ENCODE data around the gene GPR42. TPM values are rescaled to one million over a fixed set of nuclear protein-coding genes. Genes with fewer than 3 reads are reported as not detected.

The GPR42 gene
- total RNA-seq, 1 experiment from 2014 or later = not detected

DNA sequence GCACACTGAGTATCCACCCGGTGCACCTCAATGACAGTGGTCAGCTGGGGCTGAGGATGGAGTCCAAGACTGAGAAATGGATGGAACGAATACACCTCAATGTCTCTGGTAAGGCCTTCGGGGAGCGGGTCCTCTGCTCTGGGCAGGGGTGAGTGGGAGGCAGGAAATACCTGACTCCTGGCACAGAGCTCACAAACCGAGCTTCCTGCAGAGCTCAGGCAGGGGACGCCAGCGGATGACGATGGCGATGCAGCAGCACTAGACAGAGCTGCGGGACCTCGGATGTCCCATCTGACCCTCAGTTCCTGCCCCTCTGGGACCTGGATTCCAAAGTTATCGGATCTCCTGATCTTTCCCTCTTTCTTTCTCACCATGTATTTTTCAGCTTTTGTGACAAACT is 38.1 kb upstream of the GPR42 start:
- DNase-seq (ENCODE audit: unreplicated experiment) = no peak
- TF ChIP-seq, protein P1, sequence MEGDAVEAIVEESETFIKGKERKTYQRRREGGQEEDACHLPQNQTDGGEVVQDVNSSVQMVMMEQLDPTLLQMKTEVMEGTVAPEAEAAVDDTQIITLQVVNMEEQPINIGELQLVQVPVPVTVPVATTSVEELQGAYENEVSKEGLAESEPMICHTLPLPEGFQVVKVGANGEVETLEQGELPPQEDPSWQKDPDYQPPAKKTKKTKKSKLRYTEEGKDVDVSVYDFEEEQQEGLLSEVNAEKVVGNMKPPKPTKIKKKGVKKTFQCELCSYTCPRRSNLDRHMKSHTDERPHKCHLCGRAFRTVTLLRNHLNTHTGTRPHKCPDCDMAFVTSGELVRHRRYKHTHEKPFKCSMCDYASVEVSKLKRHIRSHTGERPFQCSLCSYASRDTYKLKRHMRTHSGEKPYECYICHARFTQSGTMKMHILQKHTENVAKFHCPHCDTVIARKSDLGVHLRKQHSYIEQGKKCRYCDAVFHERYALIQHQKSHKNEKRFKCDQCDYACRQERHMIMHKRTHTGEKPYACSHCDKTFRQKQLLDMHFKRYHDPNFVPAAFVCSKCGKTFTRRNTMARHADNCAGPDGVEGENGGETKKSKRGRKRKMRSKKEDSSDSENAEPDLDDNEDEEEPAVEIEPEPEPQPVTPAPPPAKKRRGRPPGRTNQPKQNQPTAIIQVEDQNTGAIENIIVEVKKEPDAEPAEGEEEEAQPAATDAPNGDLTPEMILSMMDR (IDR thresholded peaks at IDR 0.05; ENCODE audit: unreplicated experiment) = no peak
- H3K27me3 Mint-ChIP-seq (ENCODE audit: insufficient read depth, unreplicated experiment) = peaks cover 73% of the 10 kb centered on the region
- intact Hi-C loops (cut with micrococcal nuclease) = no loop called here
- CTCF ChIA-PET = interaction anchor here (0.7 to 1.4 kb wide), 3 partner anchors 20 to 179 kb away, joined by 3 read pairs; partner anchors contain the start of gene FXYD5
- H3K36me3 Mint-ChIP-seq (ENCODE audit: insufficient read depth, unreplicated experiment) = peaks cover 6% of the 10 kb centered on the region
- no peak overlapping the region for H3K27ac Mint-ChIP-seq (ENCODE audit: low read depth, unreplicated experiment)
- no TSS peak for BruUV-seq (replicated peaks)
- POLR2A ChIA-PET = interaction anchor here (0.6 kb wide), 1 partner anchor 656 kb away, joined by 3 read pairs; no protein-coding TSS in a partner anchor
- H3K4me1 Mint-ChIP-seq (ENCODE audit: insufficient read depth, unreplicated experiment) = no peaks in the 10 kb centered on the region
- no peak overlapping the region for H3K4me3 Mint-ChIP-seq (ENCODE audit: unreplicated experiment)
- no peaks in the 10 kb centered on the region for H3K9me3 Mint-ChIP-seq (ENCODE audit: unreplicated experiment)

DNA sequence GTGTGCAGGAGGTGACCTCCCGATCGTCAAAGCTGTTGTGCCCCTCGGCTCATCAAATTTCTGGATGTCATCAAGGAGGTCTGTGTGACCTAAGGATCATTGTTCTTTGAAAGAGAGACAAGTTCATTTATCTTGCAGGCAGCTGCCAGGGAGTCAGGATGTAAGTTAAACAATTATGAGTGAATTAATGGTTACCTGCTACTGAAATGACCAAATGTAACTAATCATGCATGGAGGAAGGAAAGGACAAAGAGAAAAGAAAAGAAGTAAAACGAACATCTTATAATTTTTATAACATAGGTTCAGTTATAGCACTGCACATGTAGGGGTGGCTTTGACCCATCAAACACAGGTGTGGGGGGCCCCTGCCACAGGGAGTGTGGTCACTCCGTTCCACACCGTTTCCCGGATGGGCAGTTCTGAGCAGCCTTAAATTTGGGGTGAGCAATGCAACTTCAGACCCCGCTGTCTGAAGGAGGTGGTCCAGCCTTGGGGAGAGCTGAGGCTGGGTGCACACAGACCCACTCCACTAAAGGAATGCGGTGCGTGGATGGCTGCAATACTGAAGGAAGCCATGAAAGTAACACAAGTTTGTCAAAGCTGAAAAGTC is 36.6 kb upstream of the GPR42 start:
- no peaks in the 10 kb centered on the region for H3K9me3 Mint-ChIP-seq (ENCODE audit: unreplicated experiment)
- no peak overlapping the region for H3K27ac Mint-ChIP-seq (ENCODE audit: low read depth, unreplicated experiment)
- peaks cover 77% of the 10 kb centered on the region for H3K27me3 Mint-ChIP-seq (ENCODE audit: insufficient read depth, unreplicated experiment)
- ChIA-PET POLR2A (interaction anchor here (0.9 kb wide), 1 partner anchor 32 kb away, joined by 3 read pairs; no protein-coding TSS in a partner anchor), CTCF (interaction anchor here (0.6 to 1.4 kb wide), 4 partner anchors 11 to 268 kb away, joined by 3 read pairs; no protein-coding TSS in a partner anchor)
- DNase-seq (ENCODE audit: unreplicated experiment) = no peak
- no peaks in the 10 kb centered on the region for H3K4me1 Mint-ChIP-seq (ENCODE audit: insufficient read depth, unreplicated experiment)
- peaks cover 6% of the 10 kb centered on the region for H3K36me3 Mint-ChIP-seq (ENCODE audit: insufficient read depth, unreplicated experiment)
- H3K4me3 Mint-ChIP-seq (ENCODE audit: unreplicated experiment) = no peak overlapping the region
- intact Hi-C loops (cut with micrococcal nuclease) = no loop called here
- TF ChIP-seq, protein P1 (IDR thresholded peaks at IDR 0.05; ENCODE audit: unreplicated experiment) = no peak
- BruUV-seq (replicated peaks) = no TSS peak

DNA sequence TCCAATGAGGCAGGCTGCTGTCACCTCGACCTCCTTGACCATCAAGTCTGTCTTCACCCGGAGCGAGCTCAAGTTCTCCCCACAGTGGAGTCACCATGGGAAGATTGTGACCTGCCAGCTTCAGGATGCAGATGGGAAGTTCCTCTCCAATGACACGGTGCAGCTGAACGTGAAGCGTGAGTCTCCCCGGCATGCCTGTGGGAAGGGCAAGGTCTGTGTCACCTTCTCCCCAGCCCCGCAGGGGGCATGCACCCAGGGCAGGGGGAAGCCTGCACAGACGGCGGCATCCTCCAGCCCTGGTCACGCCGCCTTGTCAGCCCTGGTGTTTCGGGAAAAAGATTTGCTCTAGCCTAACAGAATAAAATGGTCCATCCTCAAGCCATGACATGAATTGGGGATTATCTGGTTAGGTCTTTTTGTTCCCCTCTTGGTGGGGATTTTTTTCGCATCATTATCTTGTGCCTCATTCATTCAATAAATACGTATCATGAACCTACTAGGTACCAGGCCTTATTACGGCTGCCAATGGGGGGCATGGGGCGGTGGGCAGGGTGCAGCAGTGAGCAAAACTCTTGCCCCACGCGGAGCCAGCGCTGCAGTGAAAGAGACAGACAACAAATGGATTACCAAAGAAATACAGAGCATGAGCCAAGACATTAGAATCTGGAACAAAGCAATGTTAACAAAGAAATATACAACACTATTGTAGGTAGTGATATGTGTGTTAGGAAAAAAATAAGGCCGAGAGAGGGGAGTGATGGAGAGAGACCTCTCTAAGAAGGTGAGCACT is 34.5 kb upstream of the GPR42 start:
- TF ChIP-seq, protein P1 (IDR thresholded peaks at IDR 0.05; ENCODE audit: unreplicated experiment) = no peak
- ChIA-PET POLR2A (no interaction called here), CTCF (no interaction called here)
- no TSS peak for BruUV-seq (replicated peaks)
- Mint-ChIP-seq H3K4me3 (ENCODE audit: unreplicated experiment) (no peak overlapping the region), H3K4me1 (ENCODE audit: insufficient read depth, unreplicated experiment) (no peaks in the 10 kb centered on the region), H3K27ac (ENCODE audit: low read depth, unreplicated experiment) (no peak overlapping the region), H3K9me3 (ENCODE audit: unreplicated experiment) (no peaks in the 10 kb centered on the region), H3K27me3 (ENCODE audit: insufficient read depth, unreplicated experiment) (peaks cover 62% of the 10 kb centered on the region), H3K36me3 (ENCODE audit: insufficient read depth, unreplicated experiment) (peaks cover 6% of the 10 kb centered on the region)
- intact Hi-C loops (cut with micrococcal nuclease) = no loop called here
- no peak for DNase-seq (ENCODE audit: unreplicated experiment)

DNA sequence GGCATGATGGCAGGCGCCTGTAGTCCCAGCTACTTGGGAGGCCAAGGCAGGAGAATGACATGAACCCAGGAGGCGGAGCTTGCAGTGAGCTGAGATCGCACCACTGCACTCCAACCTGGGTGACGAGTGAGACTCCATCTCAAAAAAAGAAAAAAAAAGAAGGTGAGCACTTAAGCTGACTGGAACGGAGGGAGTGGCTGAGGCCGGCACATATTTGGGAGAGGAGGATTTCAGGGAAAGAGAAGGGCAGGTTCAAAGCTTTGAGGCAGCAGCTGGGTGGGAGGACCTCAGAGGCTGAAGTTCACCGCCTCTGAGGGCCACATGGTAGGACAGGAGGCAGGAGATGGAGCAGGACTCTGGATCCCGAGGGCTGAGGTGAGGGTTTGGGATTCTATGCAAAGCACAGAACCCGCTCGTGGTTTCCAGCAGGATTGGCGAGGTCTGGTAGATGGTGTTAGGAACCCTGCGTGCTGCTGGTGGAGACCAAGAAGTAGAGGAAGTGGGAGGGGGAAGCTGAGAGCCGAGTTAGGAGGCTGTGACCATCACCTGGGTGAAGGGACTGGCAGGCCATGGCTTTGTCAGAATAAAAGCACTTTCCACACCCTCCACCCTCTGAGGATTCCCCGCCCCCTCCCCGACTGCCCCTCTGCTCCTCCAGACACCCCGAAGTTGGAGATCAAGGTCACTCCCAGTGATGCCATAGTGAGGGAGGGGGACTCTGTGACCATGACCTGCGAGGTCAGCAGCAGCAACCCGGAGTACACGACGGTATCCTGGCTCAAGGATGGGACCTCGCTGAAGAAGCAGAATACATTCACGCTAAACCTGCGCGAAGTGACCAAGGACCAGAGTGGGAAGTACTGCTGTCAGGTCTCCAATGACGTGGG is 33.5 kb upstream of the GPR42 start:
- Mint-ChIP-seq H3K4me1 (ENCODE audit: insufficient read depth, unreplicated experiment) (no peaks in the 10 kb centered on the region), H3K27ac (ENCODE audit: low read depth, unreplicated experiment) (no peak overlapping the region), H3K9me3 (ENCODE audit: unreplicated experiment) (no peaks in the 10 kb centered on the region), H3K36me3 (ENCODE audit: insufficient read depth, unreplicated experiment) (peaks cover 1% of the 10 kb centered on the region), H3K27me3 (ENCODE audit: insufficient read depth, unreplicated experiment) (peaks cover 62% of the 10 kb centered on the region), H3K4me3 (ENCODE audit: unreplicated experiment) (no peak overlapping the region)
- intact Hi-C loops (cut with micrococcal nuclease) = no loop called here
- TF ChIP-seq, protein P1 (IDR thresholded peaks at IDR 0.05; ENCODE audit: unreplicated experiment) = no peak
- POLR2A ChIA-PET = no interaction called here
- CTCF ChIA-PET = no interaction called here
- DNase-seq (ENCODE audit: unreplicated experiment) = no peak
- BruUV-seq (replicated peaks) = no TSS peak
